HG03175 (cell line): ENCODE measurements around the gene OR6J1.
"Not testable (repeated sequence)": the region's sequence is repeated elsewhere in the genome, so short reads cannot be mapped to it uniquely, and the experiment has no call there.

Experiments used
- ATAC-seq: cut with Tn5 transposase; IDR thresholded peaks from one replicate; pipeline ENCODE4 v1.9.1; 2021; ENCODE audit warnings: mild to moderate bottlenecking, moderate library complexity; ENCODE audit not compliant: unreplicated experiment

Gene OR6J1

DNA sequence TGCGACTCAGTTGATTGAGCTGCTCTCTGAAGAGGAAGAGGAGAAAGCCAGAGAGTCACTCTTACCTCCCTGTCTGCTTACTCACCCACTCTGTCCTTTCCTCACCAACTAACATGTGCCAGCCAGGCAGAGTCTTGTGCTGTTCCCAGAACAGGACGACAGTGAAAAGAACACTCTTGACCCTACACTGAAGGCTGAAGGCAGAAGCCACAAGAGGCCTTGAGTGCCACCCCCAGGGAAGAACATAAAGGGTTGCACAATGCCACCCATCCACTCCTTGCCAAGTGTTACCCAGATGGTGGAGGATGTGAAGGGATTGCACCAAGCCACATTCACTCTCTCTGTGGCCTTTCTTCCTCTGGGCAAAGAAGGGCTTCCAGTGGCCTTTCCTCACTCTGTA, 33.2 kb downstream of the OR6J1 start:
- ATAC-seq: no peak

DNA sequence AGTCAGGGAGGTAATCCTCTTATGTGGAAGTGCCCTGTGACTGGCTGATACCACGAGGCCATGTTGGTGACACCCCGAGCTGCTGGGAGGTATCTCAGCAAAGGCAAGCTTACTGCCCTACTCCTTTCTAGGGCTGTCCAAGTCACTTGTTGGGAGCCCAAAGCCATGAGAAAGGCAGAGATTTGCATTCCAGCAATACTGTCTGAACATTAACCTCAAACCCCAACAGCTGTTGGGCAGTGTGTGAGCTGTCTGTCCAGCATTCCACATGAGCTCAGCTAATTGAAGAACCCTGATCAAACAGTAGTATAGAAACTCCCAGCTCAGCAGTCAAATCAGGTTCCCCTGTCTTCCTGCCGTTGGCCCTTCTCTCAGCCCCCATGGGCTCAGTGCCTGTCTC, 36.9 kb downstream of the OR6J1 start:
- ATAC-seq: no peak

DNA sequence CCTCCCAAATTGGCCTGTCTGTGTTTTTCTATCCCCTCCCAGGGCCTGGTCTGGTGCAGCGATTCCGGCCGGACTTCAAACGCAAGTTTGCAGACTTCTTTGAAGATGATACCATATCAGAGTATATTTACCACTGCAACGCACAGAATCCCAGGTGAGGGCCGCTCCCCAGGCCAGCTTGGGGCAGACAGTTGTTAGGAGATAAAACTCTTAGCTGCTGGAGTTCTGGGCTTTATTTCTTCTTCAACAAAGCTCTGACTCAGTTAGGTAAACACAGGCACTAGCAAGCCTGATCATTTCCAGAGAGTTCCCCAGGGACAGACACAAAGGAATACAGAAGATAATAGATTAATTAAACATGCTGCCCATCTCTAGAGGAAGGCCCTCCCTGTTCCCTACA, 37.8 kb downstream of the OR6J1 start:
- ATAC-seq: no peak

DNA sequence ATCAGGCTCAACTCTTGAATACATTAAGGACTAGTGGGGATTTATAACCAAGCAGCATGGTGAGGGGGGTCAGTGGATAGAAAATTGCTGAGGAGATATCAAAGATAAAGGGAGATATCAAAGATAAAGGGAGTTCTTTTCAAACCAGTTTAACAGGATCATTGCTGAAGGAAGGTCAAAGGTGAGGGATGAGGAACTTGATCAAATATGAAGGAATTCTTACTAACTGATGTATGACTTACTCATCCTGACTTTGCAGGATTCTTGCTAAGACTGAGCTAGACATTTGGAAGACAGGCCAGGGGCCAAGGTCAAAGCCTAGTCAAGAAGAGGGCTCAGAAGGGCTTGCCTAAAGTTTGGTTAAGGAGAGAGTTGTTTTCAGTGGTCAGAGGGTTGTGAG, 41.3 kb downstream of the OR6J1 start:
- no peak for ATAC-seq

DNA sequence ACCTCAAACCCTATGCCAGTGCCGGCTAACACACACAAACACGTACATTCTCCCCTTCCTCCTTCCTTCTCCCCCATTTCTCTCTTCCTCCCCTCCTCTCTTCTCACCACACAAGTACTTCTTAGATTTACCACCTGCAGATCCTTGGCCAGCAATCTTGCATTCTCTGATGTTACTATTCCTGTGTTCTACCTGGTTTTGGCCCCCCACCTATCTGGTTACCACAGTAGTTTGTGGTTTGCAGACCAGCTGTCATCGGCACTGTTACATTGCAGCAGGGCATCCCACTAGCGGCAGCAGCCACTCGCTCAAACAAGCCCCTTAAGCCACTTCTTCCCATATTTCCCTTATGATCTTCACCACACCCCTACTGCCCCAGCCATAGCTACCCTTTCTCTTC, 42.2 kb downstream of the OR6J1 start:
- no peak for ATAC-seq

DNA sequence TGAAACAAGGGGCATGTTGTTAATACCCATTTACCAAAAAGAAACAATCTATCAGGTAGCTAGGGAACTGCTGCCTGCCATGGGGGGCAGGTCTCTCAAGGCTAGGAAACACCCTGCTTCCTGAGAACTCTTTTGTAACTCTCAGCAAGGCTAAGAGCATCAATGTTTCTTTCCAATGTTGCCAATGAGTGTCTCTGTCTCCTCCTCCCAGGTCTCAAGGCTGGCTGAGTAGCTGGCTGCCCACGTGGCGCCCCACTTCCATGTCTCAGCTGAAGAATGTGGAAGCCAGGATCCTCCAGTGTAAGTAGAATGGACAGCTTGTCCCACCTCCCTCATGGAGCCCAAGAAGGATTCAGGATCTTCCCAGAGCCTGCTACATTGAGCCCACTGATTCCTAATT, 42.7 kb downstream of the OR6J1 start:
- no peak for ATAC-seq

DNA sequence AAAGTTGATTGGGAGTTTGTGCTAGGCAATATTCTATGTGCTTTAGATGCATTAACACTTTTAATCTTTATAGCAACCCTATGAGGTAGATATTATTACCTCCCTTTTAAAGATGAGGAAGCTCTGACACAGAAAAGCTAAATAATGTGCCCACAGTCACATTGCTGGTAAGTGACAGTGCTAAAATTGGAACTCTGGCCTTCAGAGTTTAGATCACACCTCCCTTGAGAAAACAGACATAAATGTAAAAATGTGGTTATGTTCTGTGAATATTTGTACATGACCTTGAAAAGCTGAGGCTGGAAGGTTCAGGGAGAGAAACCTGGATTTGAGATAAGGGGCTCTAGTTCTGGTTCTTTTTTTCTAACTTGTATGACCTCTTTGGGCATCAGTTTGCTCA, 44.1 kb downstream of the OR6J1 start:
- no peak for ATAC-seq

DNA sequence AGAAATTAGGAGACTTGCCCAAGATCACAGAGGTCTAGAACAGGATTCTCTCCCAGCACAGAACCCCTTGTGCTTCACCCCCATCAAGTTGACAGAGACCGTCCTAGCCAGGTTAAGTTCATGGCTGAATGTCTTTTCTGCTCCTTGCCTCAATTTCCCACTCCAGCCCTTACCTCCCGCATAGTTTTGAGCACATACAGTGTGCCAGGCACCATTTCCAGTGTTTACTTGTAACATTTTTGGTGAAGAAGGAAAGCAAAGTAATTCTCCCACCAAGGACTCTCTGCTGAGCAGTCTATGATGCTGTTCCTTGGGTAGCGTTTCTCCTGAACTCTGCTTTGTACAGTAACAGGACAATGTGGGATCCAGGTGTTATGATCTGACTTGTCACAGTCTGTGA, 44.8 kb downstream of the OR6J1 start:
- no peak for ATAC-seq

DNA sequence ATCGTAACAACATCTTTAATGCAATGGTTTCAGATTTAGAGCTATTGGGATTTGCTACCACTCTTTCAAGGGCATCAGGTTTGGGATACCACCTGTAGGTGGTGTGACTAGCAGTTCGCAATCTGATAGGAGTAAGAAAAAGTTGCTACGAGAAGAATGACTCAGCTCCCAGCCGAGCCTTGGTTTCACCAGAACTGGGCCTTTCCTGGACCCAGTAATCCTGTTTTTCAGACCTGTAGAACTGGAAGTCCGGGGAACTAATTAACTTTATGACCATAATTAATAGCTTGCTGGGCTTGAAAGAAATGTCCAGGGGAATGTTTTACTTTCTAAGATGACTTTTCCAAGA, 45.3 kb downstream of the OR6J1 start:
- no peak for ATAC-seq

DNA sequence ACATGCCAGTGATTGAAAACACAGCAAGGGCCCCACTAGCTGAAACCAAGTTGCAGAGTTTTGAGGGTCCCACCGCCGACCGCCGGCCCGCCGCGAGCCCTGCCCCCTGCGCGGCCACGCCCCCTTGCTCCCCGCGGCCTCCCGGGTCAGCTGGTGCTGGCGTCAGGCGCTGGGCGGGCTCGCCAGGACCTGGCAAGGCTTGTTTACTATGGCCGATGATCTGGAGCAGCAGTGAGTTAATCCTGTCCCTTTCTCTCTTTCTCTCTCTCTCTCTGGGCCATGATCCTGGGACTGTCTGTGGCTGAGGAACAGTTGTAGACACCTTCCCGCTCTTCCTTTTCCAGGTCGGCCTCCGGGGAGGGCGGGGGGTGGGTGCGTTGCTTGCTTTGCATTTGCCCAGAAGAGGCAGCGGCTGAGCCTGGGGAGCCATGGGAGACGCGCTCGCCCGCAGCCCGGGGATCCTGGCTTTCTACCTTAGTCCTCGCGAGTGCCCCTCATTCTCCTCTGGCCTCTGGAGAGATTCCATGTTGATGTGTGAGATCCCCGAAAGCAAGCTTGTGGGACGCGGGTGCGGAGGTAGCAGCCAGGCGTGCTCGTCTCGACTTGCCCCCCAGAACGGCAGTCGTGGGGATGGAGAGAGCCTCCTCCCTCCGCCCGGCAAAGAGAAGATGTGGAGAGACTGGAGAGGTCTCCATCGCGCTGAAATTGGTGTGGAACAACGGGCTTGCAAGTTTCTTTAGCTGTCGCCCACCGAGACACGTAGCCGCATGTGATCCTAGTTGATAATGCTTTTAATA, 45.9 kb downstream of the OR6J1 start, which contains the start of gene ABHD4:
Gene ABHD4 (plus strand): TSS at position 202 of the 797 bp plus-strand sequence. CDS start 7 bp downstream, at position 209.
- ATAC-seq: peak; percentile 88

DNA sequence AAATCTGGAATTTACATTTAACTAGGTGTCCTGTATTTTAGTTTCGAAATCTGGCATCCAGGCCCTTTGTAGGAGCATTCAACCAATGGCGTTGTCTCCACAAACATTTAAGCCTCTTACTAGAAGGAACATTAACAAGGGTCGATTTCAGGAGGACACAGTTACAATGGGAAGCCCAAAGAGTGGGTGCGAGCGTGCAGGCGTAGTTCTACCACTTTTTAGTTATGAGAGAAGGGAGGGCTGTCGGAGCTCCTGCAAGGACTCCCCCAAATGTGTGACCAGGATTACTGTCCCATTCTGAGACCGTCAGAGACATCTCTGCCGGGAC, 46.4 kb downstream of the OR6J1 start:
- ATAC-seq: peak; percentile 12

DNA sequence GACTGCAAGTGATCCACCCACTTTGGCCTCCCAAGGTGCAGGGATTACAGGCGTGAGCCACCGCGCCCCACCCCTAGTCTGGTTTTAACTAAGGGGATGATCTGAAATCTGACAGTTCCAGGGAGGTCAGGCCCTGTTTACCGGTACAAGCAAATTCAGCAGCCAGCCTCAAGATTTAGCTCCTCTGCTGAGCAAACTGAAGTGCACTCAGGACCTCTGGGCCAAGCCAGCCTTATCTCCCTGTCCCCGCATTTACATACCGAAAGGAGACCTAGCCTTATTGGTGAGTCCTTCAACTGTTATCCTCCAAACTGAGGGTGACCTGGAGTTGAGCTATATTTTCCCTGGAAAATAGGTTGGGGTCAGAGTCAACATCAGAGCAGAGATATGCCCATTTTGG, 46.9 kb downstream of the OR6J1 start:
- ATAC-seq: no peak

DNA sequence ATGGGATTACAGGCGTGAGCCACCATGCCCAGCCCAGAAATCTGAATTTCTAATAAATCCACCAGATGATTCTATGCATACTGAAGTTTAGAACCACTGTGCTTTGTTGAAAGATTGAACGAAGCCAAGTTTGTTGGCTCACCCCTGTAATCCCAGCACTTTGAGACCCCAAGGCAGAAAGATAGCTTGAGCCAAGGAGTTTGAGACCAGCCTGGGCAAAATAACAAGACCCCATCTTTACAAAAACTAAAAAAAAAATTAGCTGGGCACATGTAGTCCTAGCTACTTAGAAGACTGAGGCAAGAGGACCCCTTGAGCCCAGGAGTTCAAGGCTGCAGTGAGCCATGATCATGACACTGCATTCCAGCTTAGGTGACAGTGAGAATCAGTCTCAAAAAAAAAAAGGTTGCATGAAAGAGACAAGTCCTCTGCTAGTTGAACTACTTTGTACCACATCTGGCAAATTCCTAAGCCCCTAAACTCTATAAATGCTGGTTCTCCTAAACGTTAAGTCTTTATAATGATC, 47.7 kb downstream of the OR6J1 start:
- ATAC-seq: no peak

DNA sequence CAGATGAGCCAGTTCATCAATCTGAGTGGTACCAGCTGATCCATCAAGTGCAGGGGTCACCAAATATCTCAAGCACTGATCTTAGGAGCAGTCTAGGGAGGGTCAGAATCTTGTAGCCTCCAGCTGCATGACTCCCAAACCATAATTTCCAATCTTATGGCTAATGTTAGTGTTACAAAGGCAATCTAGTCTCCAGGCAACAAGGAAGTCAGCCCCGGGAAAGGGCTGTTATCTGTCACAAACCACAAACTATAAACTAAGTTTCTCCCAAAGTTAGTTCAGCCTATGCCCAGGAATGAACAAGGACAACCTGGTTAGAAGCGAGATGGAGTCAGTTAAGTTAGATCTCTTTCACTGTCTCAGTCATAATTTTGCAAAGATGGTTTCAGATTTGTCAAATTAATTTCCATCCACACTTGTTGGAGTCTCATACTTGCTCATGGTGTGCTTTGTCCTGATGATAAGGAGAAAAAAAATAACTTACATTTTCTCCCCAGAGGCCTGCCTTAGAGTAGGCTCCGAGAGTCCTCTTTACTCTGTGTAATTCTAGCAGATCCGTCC, 49.9 kb downstream of the OR6J1 start:
- ATAC-seq: no peak

DNA sequence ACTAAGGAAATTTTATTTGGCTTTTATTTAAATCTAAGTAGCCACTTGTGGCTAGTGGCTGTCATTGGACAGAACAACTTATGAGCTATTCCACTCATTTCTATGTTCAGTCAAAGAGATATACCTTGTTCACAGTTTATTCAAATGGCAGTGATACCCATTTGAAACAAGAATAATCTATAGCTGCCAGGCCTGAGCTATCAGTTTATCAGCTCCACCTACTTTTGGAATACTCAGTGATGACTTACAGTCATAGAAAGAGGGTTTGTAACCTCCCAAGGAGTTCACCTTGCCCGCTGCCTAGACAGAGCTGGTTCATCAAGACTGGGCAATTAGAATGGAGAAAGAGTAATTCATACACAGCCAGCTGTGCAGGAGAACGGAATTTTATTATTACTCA, 50.6 kb downstream of the OR6J1 start:
- no peak for ATAC-seq

DNA sequence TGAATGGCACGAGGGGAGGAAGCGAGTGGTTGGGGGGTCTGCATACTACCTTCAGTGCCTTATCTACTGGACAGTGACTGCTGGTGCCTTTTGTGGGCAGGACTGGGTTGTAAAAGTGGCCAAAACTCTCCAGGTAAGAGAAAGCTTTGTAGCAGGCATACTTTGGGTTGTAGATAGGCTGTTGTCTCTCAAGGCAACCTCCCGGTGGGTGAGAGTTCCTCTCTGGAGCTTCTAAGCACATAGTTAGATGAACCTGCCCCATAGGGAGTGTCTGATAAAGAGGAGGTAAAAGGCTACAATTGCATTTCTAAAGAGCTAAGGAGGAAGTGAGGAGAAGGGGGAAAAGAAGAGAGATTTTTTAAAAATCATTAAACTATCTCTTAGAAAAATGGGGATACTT, 51.0 kb downstream of the OR6J1 start:
- no peak for ATAC-seq

DNA sequence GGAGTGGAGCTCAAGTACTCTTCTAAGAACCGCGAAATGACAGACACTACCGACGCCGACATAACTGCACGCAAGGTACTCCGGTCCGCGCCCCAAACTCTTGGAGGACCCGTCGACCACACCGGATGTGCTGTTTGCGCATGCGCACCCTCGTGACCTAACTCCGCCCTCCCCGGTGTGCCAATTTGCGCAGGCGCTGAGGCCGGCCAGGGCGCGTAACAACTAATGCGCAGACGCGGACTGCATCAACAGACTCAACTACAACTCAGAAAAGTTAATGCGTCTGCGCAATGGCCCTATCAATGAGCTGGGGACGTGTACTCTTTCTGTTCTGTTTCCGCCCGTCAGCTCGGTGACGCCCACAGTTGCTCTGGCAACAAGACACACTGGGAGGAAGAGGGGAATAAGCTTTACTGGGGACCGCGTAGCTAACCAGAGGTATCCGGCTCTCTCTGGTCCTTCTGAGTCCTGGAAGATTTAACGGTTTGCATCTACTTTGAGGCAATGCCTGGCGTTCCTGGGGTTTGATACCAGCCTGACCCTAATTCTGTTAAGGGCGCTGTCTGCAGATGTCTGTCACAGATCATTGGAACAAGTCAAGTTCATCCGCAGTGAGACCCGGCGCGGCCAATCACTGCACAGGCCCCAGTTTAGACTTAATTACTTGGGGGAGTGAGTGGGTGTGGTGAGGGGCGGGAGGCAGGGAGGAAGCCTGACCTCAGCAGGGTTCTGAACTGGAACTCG, 54.9 kb downstream of the OR6J1 start, which contains the start of gene DAD1:
Gene DAD1 (minus strand): TSS at position 129 of the 744 bp plus-strand sequence. CDS start 67 bp downstream, at position 62.
- peak; percentile 85 for ATAC-seq

DNA sequence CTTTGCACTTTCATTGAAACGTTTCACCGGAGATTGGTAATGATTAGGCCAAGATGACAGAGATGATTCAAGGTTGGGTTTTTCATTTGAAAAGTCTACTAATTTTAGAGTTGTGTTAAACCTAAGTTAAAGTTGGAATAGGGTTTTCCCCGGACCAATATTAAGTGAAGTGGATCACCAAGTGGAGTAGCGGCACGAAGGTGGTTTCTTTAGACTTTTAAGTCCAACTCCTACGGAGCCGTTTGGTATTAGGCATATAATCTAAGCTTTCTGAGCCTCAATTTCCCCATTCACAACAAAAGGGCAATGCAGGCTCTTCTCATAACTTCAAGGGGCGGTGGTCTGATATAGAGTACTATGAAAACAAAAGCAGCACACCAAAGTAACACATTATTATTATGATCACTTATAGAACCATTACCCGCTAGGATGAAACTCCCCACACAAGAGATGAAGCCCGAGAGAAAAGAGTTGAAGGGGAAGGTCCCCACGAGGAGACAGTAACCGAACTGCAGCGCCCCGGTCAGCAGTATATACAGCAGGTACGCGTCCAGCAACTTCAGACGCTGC, 55.5 kb downstream of the OR6J1 start:
- no peak for ATAC-seq

DNA sequence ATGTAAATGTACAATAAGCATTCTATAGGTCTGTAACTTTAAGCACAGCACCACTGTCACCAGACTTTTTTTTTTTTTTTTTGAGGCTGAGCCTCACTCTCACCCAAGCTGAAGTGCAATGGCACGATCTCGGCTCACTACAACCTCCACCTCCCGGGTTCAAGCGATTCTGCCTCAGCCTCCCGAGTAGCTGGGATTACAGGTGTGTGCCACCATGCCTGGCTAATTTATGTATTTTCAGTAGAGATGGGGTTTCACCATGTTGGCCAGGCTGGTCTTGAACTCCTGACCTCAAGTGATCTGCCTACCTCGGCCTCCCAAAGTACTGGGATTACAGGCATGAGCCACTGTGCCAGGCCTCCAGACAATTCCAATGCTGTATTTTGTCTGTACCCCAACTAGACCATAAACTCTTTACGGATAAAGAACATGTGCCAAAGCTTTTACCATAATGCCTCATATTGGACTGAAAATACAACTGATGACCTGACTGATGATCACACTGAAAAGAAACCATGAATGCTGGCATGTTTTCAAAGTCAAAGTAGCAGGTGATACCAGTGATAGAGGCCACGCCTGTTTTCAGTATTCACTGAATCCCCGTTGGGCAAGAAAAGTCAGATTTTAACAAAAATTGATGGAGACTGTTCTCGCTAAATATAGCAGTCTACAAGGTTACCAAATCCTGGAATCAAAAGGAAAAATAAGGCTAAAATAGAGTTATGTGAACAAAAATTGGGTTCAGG, 56.3 kb downstream of the OR6J1 start:
- not testable (repeated sequence) for ATAC-seq

DNA sequence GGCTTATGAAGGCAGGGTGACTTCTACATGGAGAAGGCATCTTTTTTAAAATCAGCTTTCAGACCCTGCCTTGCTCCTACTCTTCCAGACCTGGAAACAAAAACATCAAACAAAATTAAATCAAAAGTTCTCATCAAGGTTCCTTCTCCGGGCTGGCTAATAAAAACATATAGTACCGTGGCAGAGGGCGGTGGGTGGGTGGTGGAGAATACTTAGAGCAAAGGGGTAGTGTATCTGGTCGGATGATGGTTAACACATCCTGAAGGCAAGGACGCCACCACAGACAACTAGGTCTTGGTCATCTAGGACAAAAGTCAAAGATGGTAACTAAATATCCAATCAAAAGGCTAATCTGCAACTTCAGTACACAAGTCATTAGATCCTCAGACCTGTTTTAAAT, 56.9 kb downstream of the OR6J1 start:
- ATAC-seq: no peak

DNA sequence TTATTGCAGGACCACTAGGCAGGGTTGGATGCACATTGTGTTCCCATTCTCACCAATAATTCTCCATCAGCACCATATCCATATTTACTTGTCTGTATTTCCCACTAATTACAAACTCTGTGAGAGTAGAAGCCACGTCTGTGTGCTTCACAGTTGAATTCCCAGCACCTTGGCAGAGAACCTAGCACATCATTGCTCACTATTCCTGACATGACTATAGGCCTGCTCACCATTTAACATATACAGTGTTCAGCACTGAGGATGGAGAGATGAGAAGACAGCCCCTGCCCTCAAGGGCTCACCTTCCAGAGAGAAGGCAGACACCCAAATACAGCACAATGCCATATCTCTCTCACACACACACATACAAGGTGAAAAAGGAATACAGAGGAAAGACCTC, 60.2 kb downstream of the OR6J1 start:
- ATAC-seq: no peak
